GM23338 (cell line): ENCODE data around the gene TTC33.

ENCODE experiments used
- TF ChIP-seq, protein P1 (sequence below): IDR thresholded peaks from one replicate; pipeline ENCODE4 v1.6.1; 2018; ENCODE audit warnings: antibody characterized with exemption; ENCODE audit not compliant: unreplicated experiment
- TF ChIP-seq, protein P2 (sequence below), 2 experiments: fragments of 200-600 bp in 1 of 2; sonication (generic) in 1 of 2; conservative IDR thresholded peaks; 2 replicates each; pipeline versions ENCODE4 v1.5.1 to v1.6.1; 2016 to 2017; ENCODE audit warnings: antibody characterized with exemption in 2 of 2, low read depth in 2 of 2, mild to moderate bottlenecking in 2 of 2, moderate library complexity in 1 of 2

DNA sequence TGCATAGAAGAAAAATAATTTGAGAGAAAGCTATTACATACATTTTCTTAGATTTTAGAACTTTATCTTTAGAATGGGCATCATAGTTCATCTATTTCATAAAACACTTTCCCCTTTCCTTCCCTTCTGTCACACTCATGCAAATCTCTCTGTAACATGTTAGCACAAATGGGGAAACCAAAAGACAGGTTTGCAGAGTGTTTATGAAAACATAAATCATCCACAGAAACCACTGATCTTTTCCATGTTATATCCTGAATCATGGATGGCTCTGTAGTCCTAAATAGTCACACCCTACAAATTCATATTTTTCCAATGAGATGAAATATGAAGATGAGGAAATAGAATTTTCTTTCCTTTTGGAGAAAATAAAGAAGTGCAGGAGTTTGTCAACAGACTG is 198.9 kb downstream of the TTC33 start:
- TF ChIP-seq, protein P1, sequence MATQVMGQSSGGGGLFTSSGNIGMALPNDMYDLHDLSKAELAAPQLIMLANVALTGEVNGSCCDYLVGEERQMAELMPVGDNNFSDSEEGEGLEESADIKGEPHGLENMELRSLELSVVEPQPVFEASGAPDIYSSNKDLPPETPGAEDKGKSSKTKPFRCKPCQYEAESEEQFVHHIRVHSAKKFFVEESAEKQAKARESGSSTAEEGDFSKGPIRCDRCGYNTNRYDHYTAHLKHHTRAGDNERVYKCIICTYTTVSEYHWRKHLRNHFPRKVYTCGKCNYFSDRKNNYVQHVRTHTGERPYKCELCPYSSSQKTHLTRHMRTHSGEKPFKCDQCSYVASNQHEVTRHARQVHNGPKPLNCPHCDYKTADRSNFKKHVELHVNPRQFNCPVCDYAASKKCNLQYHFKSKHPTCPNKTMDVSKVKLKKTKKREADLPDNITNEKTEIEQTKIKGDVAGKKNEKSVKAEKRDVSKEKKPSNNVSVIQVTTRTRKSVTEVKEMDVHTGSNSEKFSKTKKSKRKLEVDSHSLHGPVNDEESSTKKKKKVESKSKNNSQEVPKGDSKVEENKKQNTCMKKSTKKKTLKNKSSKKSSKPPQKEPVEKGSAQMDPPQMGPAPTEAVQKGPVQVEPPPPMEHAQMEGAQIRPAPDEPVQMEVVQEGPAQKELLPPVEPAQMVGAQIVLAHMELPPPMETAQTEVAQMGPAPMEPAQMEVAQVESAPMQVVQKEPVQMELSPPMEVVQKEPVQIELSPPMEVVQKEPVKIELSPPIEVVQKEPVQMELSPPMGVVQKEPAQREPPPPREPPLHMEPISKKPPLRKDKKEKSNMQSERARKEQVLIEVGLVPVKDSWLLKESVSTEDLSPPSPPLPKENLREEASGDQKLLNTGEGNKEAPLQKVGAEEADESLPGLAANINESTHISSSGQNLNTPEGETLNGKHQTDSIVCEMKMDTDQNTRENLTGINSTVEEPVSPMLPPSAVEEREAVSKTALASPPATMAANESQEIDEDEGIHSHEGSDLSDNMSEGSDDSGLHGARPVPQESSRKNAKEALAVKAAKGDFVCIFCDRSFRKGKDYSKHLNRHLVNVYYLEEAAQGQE = no peak
- TF ChIP-seq, protein P2, sequence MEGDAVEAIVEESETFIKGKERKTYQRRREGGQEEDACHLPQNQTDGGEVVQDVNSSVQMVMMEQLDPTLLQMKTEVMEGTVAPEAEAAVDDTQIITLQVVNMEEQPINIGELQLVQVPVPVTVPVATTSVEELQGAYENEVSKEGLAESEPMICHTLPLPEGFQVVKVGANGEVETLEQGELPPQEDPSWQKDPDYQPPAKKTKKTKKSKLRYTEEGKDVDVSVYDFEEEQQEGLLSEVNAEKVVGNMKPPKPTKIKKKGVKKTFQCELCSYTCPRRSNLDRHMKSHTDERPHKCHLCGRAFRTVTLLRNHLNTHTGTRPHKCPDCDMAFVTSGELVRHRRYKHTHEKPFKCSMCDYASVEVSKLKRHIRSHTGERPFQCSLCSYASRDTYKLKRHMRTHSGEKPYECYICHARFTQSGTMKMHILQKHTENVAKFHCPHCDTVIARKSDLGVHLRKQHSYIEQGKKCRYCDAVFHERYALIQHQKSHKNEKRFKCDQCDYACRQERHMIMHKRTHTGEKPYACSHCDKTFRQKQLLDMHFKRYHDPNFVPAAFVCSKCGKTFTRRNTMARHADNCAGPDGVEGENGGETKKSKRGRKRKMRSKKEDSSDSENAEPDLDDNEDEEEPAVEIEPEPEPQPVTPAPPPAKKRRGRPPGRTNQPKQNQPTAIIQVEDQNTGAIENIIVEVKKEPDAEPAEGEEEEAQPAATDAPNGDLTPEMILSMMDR (conservative IDR thresholded peaks at IDR 0.05; ENCODE audit: low read depth in 2 of 2) = no peak
